H9 (cell line): Measurements from ENCODE around the gene CA12. TPM values are rescaled to one million over a fixed set of nuclear protein-coding genes. Genes with fewer than 3 reads are reported as not detected.

Source experiments
- DNase-seq: peaks from one replicate; pipeline ENCODE4 v3.0.0-alpha.2; 2017
- H2AFZ ChIP-seq: one replicate; pipeline ENCODE4 v1.6.1; 2013; ENCODE audit warnings: mild to moderate bottlenecking, low read length, control low read depth, moderate library complexity
- H2AK5ac ChIP-seq: 2 replicates; pipeline ENCODE4 v1.6.1; 2013; ENCODE audit warnings: low read length, control low read depth, mixed read lengths; ENCODE audit not compliant: insufficient read length
- H2BK120ac ChIP-seq: one replicate; pipeline ENCODE4 v1.6.1; 2013; ENCODE audit warnings: low read depth, mild to moderate bottlenecking, low read length, control low read depth, inconsistent platforms; ENCODE audit not compliant: poor library complexity, severe bottlenecking
- H2BK12ac ChIP-seq: 2 replicates; pipeline ENCODE4 v1.6.1; 2013; ENCODE audit warnings: low read length, control low read depth, mixed read lengths, low read depth; ENCODE audit not compliant: insufficient read length
- H2BK15ac ChIP-seq: 2 replicates; pipeline ENCODE4 v1.6.1; 2013; ENCODE audit warnings: low read depth, low read length, control low read depth
- H2BK20ac ChIP-seq: one replicate; pipeline ENCODE4 v1.6.1; 2013; ENCODE audit warnings: low read depth, mild to moderate bottlenecking, low read length, control low read depth, inconsistent platforms; ENCODE audit not compliant: poor library complexity, severe bottlenecking
- H2BK5ac ChIP-seq: 2 replicates; pipeline ENCODE4 v1.6.1; 2013; ENCODE audit warnings: low read length, control low read depth, mixed read lengths; ENCODE audit not compliant: insufficient read length
- H3K14ac ChIP-seq: 2 replicates; pipeline ENCODE4 v1.6.1; 2013; ENCODE audit warnings: low read length, control low read depth; ENCODE audit not compliant: insufficient read depth
- H3K18ac ChIP-seq: 2 replicates; pipeline ENCODE4 v1.6.1; 2013; ENCODE audit warnings: low read depth, mild to moderate bottlenecking, mixed read lengths, low read length, control low read depth; ENCODE audit not compliant: insufficient read length
- H3K23ac ChIP-seq: 2 replicates; pipeline ENCODE4 v1.6.1; 2013; ENCODE audit warnings: low read length, control low read depth, mixed read lengths, low read depth; ENCODE audit not compliant: insufficient read length
- H3K23me2 ChIP-seq: 2 replicates; pipeline ENCODE4 v1.6.1; 2013; ENCODE audit warnings: low read depth, mild to moderate bottlenecking, mixed read lengths, low read length, control low read depth; ENCODE audit not compliant: insufficient read length, poor library complexity, severe bottlenecking
- H3K27ac ChIP-seq: 2 replicates; pipeline ENCODE4 v1.5.1; 2013; ENCODE audit warnings: low read length, control low read depth, mixed read lengths, low read depth; ENCODE audit not compliant: insufficient read length
- H3K27me3 ChIP-seq: 2 replicates; pipeline ENCODE4 v1.6.1; 2013; ENCODE audit warnings: low read length, control low read depth, inconsistent platforms; ENCODE audit not compliant: insufficient read depth
- H3K4ac ChIP-seq: 2 replicates; pipeline ENCODE4 v1.6.1; 2013; ENCODE audit warnings: low read depth, mild to moderate bottlenecking, control low read depth, inconsistent platforms, low read length, moderate library complexity
- H3K4me1 ChIP-seq: 2 replicates; pipeline ENCODE4 v1.6.1; 2013; ENCODE audit warnings: low read length, control low read depth, inconsistent platforms; ENCODE audit not compliant: insufficient read depth
- H3K4me2 ChIP-seq: 2 replicates; pipeline ENCODE4 v1.6.1; 2013; ENCODE audit warnings: low read length, control low read depth, mixed read lengths; ENCODE audit not compliant: insufficient read length, insufficient read depth
- H3K56ac ChIP-seq: 2 replicates; pipeline ENCODE4 v1.6.1; 2013; ENCODE audit warnings: low read depth, mild to moderate bottlenecking, mixed read lengths, low read length, control low read depth; ENCODE audit not compliant: insufficient read length
- H3K79me1 ChIP-seq: 2 replicates; pipeline ENCODE4 v1.6.1; 2013; ENCODE audit warnings: low read depth, mild to moderate bottlenecking, moderate library complexity, low read length, control low read depth, inconsistent platforms; ENCODE audit not compliant: insufficient read depth, poor library complexity, severe bottlenecking
- H3K79me2 ChIP-seq: 2 replicates; pipeline ENCODE4 v1.6.1; 2013; ENCODE audit warnings: low read length, control low read depth, inconsistent platforms; ENCODE audit not compliant: insufficient read depth
- H3K9ac ChIP-seq: 2 replicates; pipeline ENCODE4 v1.6.1; 2013; ENCODE audit warnings: low read length, control low read depth, mixed read lengths; ENCODE audit not compliant: insufficient read length; ENCODE audit errors: extremely low read depth
- H3K9me3 ChIP-seq: one replicate; pipeline ENCODE4 v1.6.1; 2013; ENCODE audit warnings: low read depth, low read length, inconsistent platforms; ENCODE audit not compliant: control insufficient read depth
- H3T11ph ChIP-seq: one replicate; pipeline ENCODE4 v1.6.1; 2013; ENCODE audit warnings: mild to moderate bottlenecking, low read length, control low read depth, inconsistent platforms
- H4K20me1 ChIP-seq: one replicate; pipeline ENCODE4 v1.6.1; 2013; ENCODE audit not compliant: control insufficient read depth, insufficient read length, insufficient read depth
- H4K5ac ChIP-seq: 2 replicates; pipeline ENCODE4 v1.6.1; 2013; ENCODE audit warnings: low read depth, mild to moderate bottlenecking, mixed read lengths, low read length, control low read depth; ENCODE audit not compliant: insufficient read length
- H4K8ac ChIP-seq: replicated peaks from 2 replicates; pipeline ENCODE4 v1.6.1; 2013; ENCODE audit warnings: low read length, control low read depth, mixed read lengths, low read depth; ENCODE audit not compliant: insufficient read length
- H4K91ac ChIP-seq: 2 replicates; pipeline ENCODE4 v1.6.1; 2013; ENCODE audit warnings: low read depth, mild to moderate bottlenecking, moderate library complexity, mixed read lengths, low read length, control low read depth; ENCODE audit not compliant: insufficient read length
- H3K27ac Mint-ChIP-seq, 3 experiments: 2 replicates in 2 of 3; 3 replicates in 1 of 3; pipeline ENCODE4 v1.8.0; 2020 to 2021; ENCODE audit warnings: mixed read lengths in 3 of 3, mild to moderate bottlenecking in 1 of 3, moderate library complexity in 1 of 3
- H3K27me3 Mint-ChIP-seq: 2 replicates; pipeline ENCODE4 v1.8.0; 2021; ENCODE audit warnings: low read depth, mild to moderate bottlenecking, moderate library complexity, mixed read lengths
- H3K36me3 Mint-ChIP-seq, 3 experiments: 2 replicates in 2 of 3; 3 replicates in 1 of 3; pipeline ENCODE4 v1.8.0; 2020 to 2021; ENCODE audit warnings: low read depth in 3 of 3, mixed read lengths in 3 of 3; ENCODE audit not compliant: insufficient read depth in 1 of 3
- H3K4me1 Mint-ChIP-seq, 2 experiments: 2 replicates each; pipeline ENCODE4 v1.8.0; 2020; ENCODE audit warnings: mixed read lengths in 2 of 2
- H3K4me3 Mint-ChIP-seq, 2 experiments: 2 replicates in 1 of 2; 3 replicates in 1 of 2; pipeline ENCODE4 v1.8.0; 2020 to 2021; ENCODE audit warnings: mild to moderate bottlenecking in 2 of 2, mixed read lengths in 2 of 2, moderate library complexity in 1 of 2
- H3K9me3 Mint-ChIP-seq, 2 experiments: 2 replicates in 1 of 2; 3 replicates in 1 of 2; pipeline ENCODE4 v1.8.0; 2020; ENCODE audit warnings: mild to moderate bottlenecking in 2 of 2, mixed read lengths in 2 of 2, moderate library complexity in 1 of 2
- CTCF ChIP-seq: fragments of 200-600 bp; sonication (generic); conservative IDR thresholded peaks from 3 replicates; pipeline ENCODE4 v1.8.0; 2021; ENCODE audit warnings: antibody characterized with exemption, mild to moderate bottlenecking
- WGBS: extraction: QIAGEN DNeasy Blood & Tissue Kit; methylation state at CpG from one replicate; pipeline ENCODE4 v1.1.7; 2013; ENCODE audit warnings: missing lambda C conversion rate, low lambda C conversion rate, mixed read lengths; ENCODE audit not compliant: insufficient read length; ENCODE audit errors: extremely low coverage; 5-methylcytosine and 5-hydroxymethylcytosine counted together
- total RNA-seq: library from RNA; stranded (reverse); gene quantifications from 2 replicates; pipeline ENCODE4 v1.2.1, GENCODE V29; 2021

CA12 gene
- total RNA-seq, 1 experiment from 2014 or later = 0.68 TPM

GRCh38 chr15:63296195-63296594 lies 85.5 kb downstream of the CA12 start:
- no peak overlapping the region for H4K5ac ChIP-seq
- H3K27ac ChIP-seq = no peak overlapping the region
- H3K27me3 ChIP-seq = no peaks in the 10 kb centered on the region
- H3K9me3 Mint-ChIP-seq = no peaks in the 10 kb centered on the region
- no peak overlapping the region for H3K23ac ChIP-seq
- H4K8ac ChIP-seq = no peak overlapping the region
- DNase-seq = no peak
- no peak overlapping the region for H3K27ac Mint-ChIP-seq
- H3K56ac ChIP-seq = no peak overlapping the region
- no peak overlapping the region for H3K4me2 ChIP-seq
- H3K4me1 Mint-ChIP-seq = peaks cover 4 to 11% of the 10 kb centered on the region in 2 experiments; a peak in 3 of 4 replicates
- no peak overlapping the region for H2AFZ ChIP-seq
- WGBS = no CpG with 5 or more reads among the region's 6 CpGs
- H3K79me1 ChIP-seq = no peaks in the 10 kb centered on the region
- no peaks in the 10 kb centered on the region for H3K9me3 ChIP-seq
- no peak overlapping the region for H2AK5ac ChIP-seq
- no peak overlapping the region for H2BK20ac ChIP-seq
- H3K4ac ChIP-seq = no peak overlapping the region
- H3K23me2 ChIP-seq = no peaks in the 10 kb centered on the region
- peaks cover 0 to 13% (median 7%) of the 10 kb centered on the region in 3 experiments; a peak in 4 of 7 replicates for H3K36me3 Mint-ChIP-seq
- no peak overlapping the region for H2BK120ac ChIP-seq
- H3K27me3 Mint-ChIP-seq = no peaks in the 10 kb centered on the region
- H2BK12ac ChIP-seq = no peak overlapping the region
- H3K9ac ChIP-seq = no peak overlapping the region
- no peak overlapping the region for H4K91ac ChIP-seq
- no peak for TF ChIP-seq CTCF
- no peaks in the 10 kb centered on the region for H4K20me1 ChIP-seq
- H2BK15ac ChIP-seq = no peak overlapping the region
- no peaks in the 10 kb centered on the region for H3K4me1 ChIP-seq
- no peak overlapping the region for H2BK5ac ChIP-seq
- no peak overlapping the region for H3T11ph ChIP-seq
- no peak overlapping the region for H3K4me3 Mint-ChIP-seq
- no peak overlapping the region for H3K18ac ChIP-seq
- no peaks in the 10 kb centered on the region for H3K79me2 ChIP-seq
- H3K14ac ChIP-seq = no peak overlapping the region
